Skeletal muscle tissue (tissue), 4 donors: Measurements from ENCODE around the gene VIPR2. TPM values are rescaled to one million over a fixed set of nuclear protein-coding genes. Genes with fewer than 3 reads are reported as not detected.

Experiments
- H3K27ac ChIP-seq: one replicate; pipeline ENCODE4 v1.7.0; 2013; ENCODE audit warnings: mild to moderate bottlenecking, low read depth, low read length, inconsistent platforms
- H3K27me3 ChIP-seq, 3 donors: one replicate each; pipeline ENCODE4 v1.7.0; 2013; ENCODE audit warnings: low read length in 3 of 3; ENCODE audit not compliant: control insufficient read depth in 3 of 3, insufficient read depth in 3 of 3
- H3K36me3 ChIP-seq, 3 donors: one replicate each; pipeline ENCODE4 v1.7.0; 2013; ENCODE audit warnings: low read length in 3 of 3; ENCODE audit not compliant: control insufficient read depth in 3 of 3, insufficient read depth in 3 of 3
- H3K4me1 ChIP-seq, 3 donors: one replicate each; pipeline ENCODE4 v1.7.0; 2013; ENCODE audit warnings: low read length in 3 of 3, mild to moderate bottlenecking in 3 of 3; ENCODE audit not compliant: control insufficient read depth in 3 of 3, insufficient read depth in 3 of 3
- H3K4me3 ChIP-seq, 3 donors: one replicate each; pipeline ENCODE4 v1.7.0; 2013; ENCODE audit warnings: low read length in 3 of 3
- H3K9ac ChIP-seq, 3 donors: one replicate each; pipeline ENCODE4 v1.7.0; 2013; ENCODE audit warnings: low read length in 3 of 3, mild to moderate bottlenecking in 3 of 3, moderate library complexity in 2 of 3, low read depth in 1 of 3
- H3K9me3 ChIP-seq, 3 donors: one replicate each; pipeline ENCODE4 v1.7.0; 2013; ENCODE audit warnings: low read length in 3 of 3; ENCODE audit not compliant: control insufficient read depth in 3 of 3
- total RNA-seq: library from RNA; depleted of rRNA; stranded (reverse); fragments of >200 nt; gene quantifications from one replicate; pipeline ENCODE4 v1.2.3, GENCODE V29; 2014
- donor health status: Osteomylitis.

Gene VIPR2
- total RNA-seq, 1 donor from 2014 or later = 6.3 TPM

GRCh38 chr7:159048656-159049055, 96.0 kb downstream of the VIPR2 start:
- Histone ChIP-seq H3K27ac (no peak overlapping the region), H3K9me3 (no peaks in the 10 kb centered on the region), H3K36me3 (no peaks in the 10 kb centered on the region), H3K4me3 (no peak overlapping the region), H3K4me1 (no peaks in the 10 kb centered on the region), H3K27me3 (no peaks in the 10 kb centered on the region), H3K9ac (no peak overlapping the region)

- no peak overlapping the region for H3K27ac ChIP-seq
- no peaks in the 10 kb centered on the region for H3K36me3 ChIP-seq
- H3K4me3 ChIP-seq = no peak overlapping the region
- H3K27me3 ChIP-seq = no peaks in the 10 kb centered on the region
- H3K4me1 ChIP-seq = no peaks in the 10 kb centered on the region
- no peaks in the 10 kb centered on the region for H3K9me3 ChIP-seq
- no peak overlapping the region for H3K9ac ChIP-seq
Observed at GRCh38 chr7:159047536-159047935, 97.1 kb downstream of the VIPR2 start.

GRCh38 chr7:159046300-159046699, 98.4 kb downstream of the VIPR2 start:
- H3K36me3 ChIP-seq = peaks cover 0 to 5% (median 0%) of the 10 kb centered on the region in 3 donors
- no peaks in the 10 kb centered on the region for H3K27me3 ChIP-seq
- no peak overlapping the region for H3K27ac ChIP-seq
- H3K9ac ChIP-seq = no peak overlapping the region
- no peaks in the 10 kb centered on the region for H3K9me3 ChIP-seq
- peaks cover 0 to 4% (median 0%) of the 10 kb centered on the region in 3 donors for H3K4me1 ChIP-seq
- no peak overlapping the region for H3K4me3 ChIP-seq

- H3K36me3 ChIP-seq = peaks cover 0 to 5% (median 2%) of the 10 kb centered on the region in 3 donors
- H3K4me3 ChIP-seq = no peak overlapping the region
- H3K27me3 ChIP-seq = no peaks in the 10 kb centered on the region
- no peak overlapping the region for H3K9ac ChIP-seq
- no peak overlapping the region for H3K27ac ChIP-seq
- no peaks in the 10 kb centered on the region for H3K9me3 ChIP-seq
- H3K4me1 ChIP-seq = peaks cover 0 to 4% (median 0%) of the 10 kb centered on the region in 3 donors
Observed at GRCh38 chr7:159045839-159046238, 98.8 kb downstream of the VIPR2 start.

- no peaks in the 10 kb centered on the region for H3K9me3 ChIP-seq
- peaks cover 0 to 5% (median 2%) of the 10 kb centered on the region in 3 donors for H3K36me3 ChIP-seq
- H3K27me3 ChIP-seq = no peaks in the 10 kb centered on the region
- H3K4me3 ChIP-seq = no peak overlapping the region
- no peak overlapping the region for H3K9ac ChIP-seq
- peaks cover 4 to 10% (median 5%) of the 10 kb centered on the region in 3 donors for H3K4me1 ChIP-seq
- H3K27ac ChIP-seq = no peak overlapping the region
Observed at GRCh38 chr7:159042581-159043101, 102.0 kb downstream of the VIPR2 start.

- Histone ChIP-seq H3K27ac (no peak overlapping the region), H3K9me3 (no peaks in the 10 kb centered on the region)
Observed at GRCh38 chr7:159042103-159042502, 102.6 kb downstream of the VIPR2 start.

GRCh38 chr7:159040912-159041711, 103.6 kb downstream of the VIPR2 start:
- H3K9ac ChIP-seq = peak overlapping the region in 1 of 3 donors; percentile 14
- H3K9me3 ChIP-seq = no peaks in the 10 kb centered on the region
- no peak overlapping the region for H3K27ac ChIP-seq
- peaks cover 0 to 7% (median 2%) of the 10 kb centered on the region in 3 donors for H3K36me3 ChIP-seq
- no peaks in the 10 kb centered on the region for H3K27me3 ChIP-seq
- H3K4me1 ChIP-seq = peaks cover 4 to 10% (median 5%) of the 10 kb centered on the region in 3 donors
- H3K4me3 ChIP-seq = no peak overlapping the region

More at GRCh38 chr7:159042103-159042502, 102.6 kb downstream of the VIPR2 start:
- Histone ChIP-seq H3K36me3 (peaks cover 0 to 5% (median 2%) of the 10 kb centered on the region in 3 donors), H3K27me3 (no peaks in the 10 kb centered on the region), H3K9ac (no peak overlapping the region), H3K4me1 (peaks cover 4 to 10% (median 5%) of the 10 kb centered on the region in 3 donors), H3K4me3 (no peak overlapping the region)

GRCh38 chr7:159040146-159040545, 104.5 kb downstream of the VIPR2 start:
- Histone ChIP-seq H3K9ac (no peak overlapping the region), H3K27me3 (no peaks in the 10 kb centered on the region), H3K4me3 (no peak overlapping the region), H3K4me1 (peaks cover 4 to 10% (median 5%) of the 10 kb centered on the region in 3 donors), H3K27ac (no peak overlapping the region), H3K36me3 (peaks cover 2 to 7% (median 5%) of the 10 kb centered on the region in 3 donors), H3K9me3 (no peaks in the 10 kb centered on the region)

- H3K27ac ChIP-seq = no peak overlapping the region
- H3K9ac ChIP-seq = no peak overlapping the region
- no peaks in the 10 kb centered on the region for H3K27me3 ChIP-seq
- peaks cover 4 to 10% (median 5%) of the 10 kb centered on the region in 3 donors for H3K4me1 ChIP-seq
- peaks cover 2 to 7% (median 5%) of the 10 kb centered on the region in 3 donors for H3K36me3 ChIP-seq
- H3K9me3 ChIP-seq = no peaks in the 10 kb centered on the region
- no peak overlapping the region for H3K4me3 ChIP-seq
Observed at GRCh38 chr7:159039716-159040115, 105.0 kb downstream of the VIPR2 start.

GRCh38 chr7:159038066-159038465, 106.6 kb downstream of the VIPR2 start:
- Histone ChIP-seq H3K9ac (no peak overlapping the region), H3K9me3 (no peaks in the 10 kb centered on the region), H3K4me1 (peaks cover 4 to 10% (median 5%) of the 10 kb centered on the region in 3 donors), H3K4me3 (no peak overlapping the region), H3K27ac (no peak overlapping the region), H3K36me3 (peaks cover 2 to 7% (median 5%) of the 10 kb centered on the region in 3 donors), H3K27me3 (no peaks in the 10 kb centered on the region)
